NCI-H524 treated with DMSO at 0.1 percent for 48 hours (cell line): Measurements from ENCODE around the gene GMDS.

Source experiments
- DNase-seq: peaks from one replicate; lab custom pipeline; 2025; lab: John Stamatoyannopoulos, UW

Gene GMDS

GRCh38 chr6:1624058-1624850 lies 621.2 kb downstream of the GMDS start:
- no peak for DNase-seq

- DNase-seq: no peak
These were observed 621.7 kb downstream of the GMDS start for GRCh38 chr6:1623769-1624057.

- no peak for DNase-seq
These were observed 622.3 kb downstream of the GMDS start for GRCh38 chr6:1622851-1623768.

- DNase-seq: no peak
These were observed 623.1 kb downstream of the GMDS start for GRCh38 chr6:1622220-1622850.

- no peak for DNase-seq
These were observed 624.2 kb downstream of the GMDS start for GRCh38 chr6:1621070-1621701.

GRCh38 chr6:1620504-1621069 lies 624.8 kb downstream of the GMDS start:
- no peak for DNase-seq

GRCh38 chr6:1619673-1620503 lies 625.5 kb downstream of the GMDS start:
- DNase-seq: no peak

- no peak for DNase-seq
These were observed 626.2 kb downstream of the GMDS start for GRCh38 chr6:1619098-1619672.

GRCh38 chr6:1618311-1619097 lies 626.9 kb downstream of the GMDS start:
- no peak for DNase-seq

- no peak for DNase-seq
These were observed 627.7 kb downstream of the GMDS start for GRCh38 chr6:1617466-1618310.

- DNase-seq: no peak
These were observed 628.5 kb downstream of the GMDS start for GRCh38 chr6:1616701-1617463.

GRCh38 chr6:1615853-1616420 lies 629.5 kb downstream of the GMDS start:
- DNase-seq: no peak

- no peak for DNase-seq
These were observed 630.1 kb downstream of the GMDS start for GRCh38 chr6:1615151-1615852.

- no peak for DNase-seq
These were observed 630.8 kb downstream of the GMDS start for GRCh38 chr6:1614448-1615150.

- DNase-seq: no peak
These were observed 631.5 kb downstream of the GMDS start for GRCh38 chr6:1613688-1614447.

GRCh38 chr6:1613346-1613687 lies 632.1 kb downstream of the GMDS start:
- no peak for DNase-seq
